ENCODE results near the gene APOA1.

APOA1 gene

GRCh38 chr11:116825854-116826750 lies 11.3 kb downstream of the APOA1 start:
- POLR2A ChIA-PET: no interaction called here
- CTCF ChIA-PET: no interaction called here

GRCh38 chr11:116825434-116825833 lies 12.0 kb downstream of the APOA1 start:
- ChIA-PET CTCF (interaction anchor here (1.0 kb wide), 1 partner anchor 10 kb away, joined by 3 read pairs; no protein-coding TSS in a partner anchor), POLR2A (no interaction called here)
- no peak for TF ChIP-seq BHLHE40 (IDR thresholded peaks at IDR 0.05; ENCODE audit: borderline replicate concordance)
- TF ChIP-seq TARDBP (IDR thresholded peaks at IDR 0.05): no peak
- no peak for TF ChIP-seq LEF1 (IDR thresholded peaks at IDR 0.05; ENCODE audit: borderline replicate concordance)
- TF ChIP-seq ELF4 (IDR thresholded peaks at IDR 0.05): no peak
- no peak for TF ChIP-seq ARNT (IDR thresholded peaks at IDR 0.05)

More at GRCh38 chr11:116825854-116826750, 11.3 kb downstream of the APOA1 start:
- DNase-seq (ENCODE audit: extremely low spot score): no peak
- TF ChIP-seq TARDBP (IDR thresholded peaks at IDR 0.05) (no peak), PKNOX1 (IDR thresholded peaks at IDR 0.05) (no peak), FOXK2 (IDR thresholded peaks at IDR 0.05) (no peak), CTBP1 (IDR thresholded peaks at IDR 0.05; ENCODE audit: borderline replicate concordance) (no peak), FOXA1 (IDR thresholded peaks at IDR 0.05) (no peak), ARNT (IDR thresholded peaks at IDR 0.05) (no peak), HDGF (IDR thresholded peaks at IDR 0.05; ENCODE audit: borderline replicate concordance) (no peak), NFRKB (IDR thresholded peaks at IDR 0.05) (no peak)

GRCh38 chr11:116823031-116823843 lies 14.2 kb downstream of the APOA1 start, which contains the start of gene APOA4:
Gene APOA4, minus strand, starts transcription at chr11:116823304. Its CDS starts 113 bp downstream, at chr11:116823191.
- POLR2A ChIA-PET: interaction anchor here (1.3 kb wide), 1 partner anchor 12 kb away, joined by 5 read pairs; no protein-coding TSS in a partner anchor
- CTCF ChIA-PET: interaction anchor here (0.5 to 1.1 kb wide), 2 partner anchors 13 to 310 kb away, joined by 4 read pairs; no protein-coding TSS in a partner anchor
- DNase-seq (ENCODE audit: extremely low spot score): no peak
- TF ChIP-seq SUZ12 (IDR thresholded peaks at IDR 0.05): no peak
- TF ChIP-seq NFRKB (IDR thresholded peaks at IDR 0.05): no peak
- no peak for TF ChIP-seq ARNT (IDR thresholded peaks at IDR 0.05)
- TF ChIP-seq L3MBTL2 (conservative IDR thresholded peaks at IDR 0.05): no peak
- TF ChIP-seq ZNF384 (IDR thresholded peaks at IDR 0.05): no peak
- TF ChIP-seq ELF4 (IDR thresholded peaks at IDR 0.05): no peak
- no peak for TF ChIP-seq CTBP1 (IDR thresholded peaks at IDR 0.05; ENCODE audit: borderline replicate concordance)
- TF ChIP-seq SP1 (IDR thresholded peaks at IDR 0.05): no peak
- TF ChIP-seq FOXK2 (IDR thresholded peaks at IDR 0.05): no peak
- no peak for TF ChIP-seq HDGF (IDR thresholded peaks at IDR 0.05; ENCODE audit: borderline replicate concordance)
- no peak for TF ChIP-seq FOXA1 (IDR thresholded peaks at IDR 0.05)

More at GRCh38 chr11:116825434-116825833, 12.0 kb downstream of the APOA1 start:
- DNase-seq (ENCODE audit: extremely low spot score): no peak

- DNase-seq (ENCODE audit: extremely low spot score): no peak
- POLR2A ChIA-PET: interaction anchor here (1.3 kb wide), 1 partner anchor 13 kb away, joined by 5 read pairs; no protein-coding TSS in a partner anchor
- CTCF ChIA-PET: interaction anchor here (1.1 kb wide), 1 partner anchor 13 kb away, joined by 4 read pairs; no protein-coding TSS in a partner anchor
- TF ChIP-seq ARNT (IDR thresholded peaks at IDR 0.05): no peak
- TF ChIP-seq ZNF384 (IDR thresholded peaks at IDR 0.05): no peak
- TF ChIP-seq SP1 (IDR thresholded peaks at IDR 0.05): no peak
- TF ChIP-seq FOXA1 (IDR thresholded peaks at IDR 0.05): no peak
- TF ChIP-seq HDGF (IDR thresholded peaks at IDR 0.05; ENCODE audit: borderline replicate concordance): no peak
- no peak for TF ChIP-seq FOXM1 (IDR thresholded peaks at IDR 0.05; ENCODE audit: borderline replicate concordance)
- no peak for TF ChIP-seq SUZ12 (IDR thresholded peaks at IDR 0.05)
- no peak for TF ChIP-seq TARDBP (IDR thresholded peaks at IDR 0.05)
These were observed 14.8 kb downstream of the APOA1 start for GRCh38 chr11:116822575-116822974.

GRCh38 chr11:116821050-116821918 lies 16.1 kb downstream of the APOA1 start:
- POLR2A ChIA-PET: no interaction called here
- DNase-seq (ENCODE audit: extremely low spot score): no peak
- no peak for TF ChIP-seq ARNT (IDR thresholded peaks at IDR 0.05)
- no peak for TF ChIP-seq NFRKB (IDR thresholded peaks at IDR 0.05)
- no peak for TF ChIP-seq SUZ12 (IDR thresholded peaks at IDR 0.05)
- TF ChIP-seq FOXK2 (IDR thresholded peaks at IDR 0.05): no peak
- no peak for TF ChIP-seq LEF1 (IDR thresholded peaks at IDR 0.05; ENCODE audit: borderline replicate concordance)
- TF ChIP-seq ELF4 (IDR thresholded peaks at IDR 0.05): no peak
- TF ChIP-seq HDGF (IDR thresholded peaks at IDR 0.05; ENCODE audit: borderline replicate concordance): no peak
- TF ChIP-seq SP1 (IDR thresholded peaks at IDR 0.05): no peak
- no peak for TF ChIP-seq BHLHE40 (IDR thresholded peaks at IDR 0.05; ENCODE audit: borderline replicate concordance)
- no peak for TF ChIP-seq L3MBTL2 (conservative IDR thresholded peaks at IDR 0.05)
- TF ChIP-seq FOXM1 (IDR thresholded peaks at IDR 0.05; ENCODE audit: borderline replicate concordance): no peak
- TF ChIP-seq FOXA1 (IDR thresholded peaks at IDR 0.05): no peak
- no peak for TF ChIP-seq ZNF384 (IDR thresholded peaks at IDR 0.05)
- no peak for TF ChIP-seq TARDBP (IDR thresholded peaks at IDR 0.05)
- TF ChIP-seq PKNOX1 (IDR thresholded peaks at IDR 0.05): no peak
- CTCF ChIA-PET: interaction anchor here (1.1 kb wide), 1 partner anchor 30 kb away, joined by 3 read pairs; the partner anchor contains the start of gene APOA5

Data from HEK293T (cell line).